Measurements from ENCODE around the gene SNRPA.
A peak's percentile ranks its signal among the peaks of the same experiment; 100 is the strongest.

SNRPA gene

DNA sequence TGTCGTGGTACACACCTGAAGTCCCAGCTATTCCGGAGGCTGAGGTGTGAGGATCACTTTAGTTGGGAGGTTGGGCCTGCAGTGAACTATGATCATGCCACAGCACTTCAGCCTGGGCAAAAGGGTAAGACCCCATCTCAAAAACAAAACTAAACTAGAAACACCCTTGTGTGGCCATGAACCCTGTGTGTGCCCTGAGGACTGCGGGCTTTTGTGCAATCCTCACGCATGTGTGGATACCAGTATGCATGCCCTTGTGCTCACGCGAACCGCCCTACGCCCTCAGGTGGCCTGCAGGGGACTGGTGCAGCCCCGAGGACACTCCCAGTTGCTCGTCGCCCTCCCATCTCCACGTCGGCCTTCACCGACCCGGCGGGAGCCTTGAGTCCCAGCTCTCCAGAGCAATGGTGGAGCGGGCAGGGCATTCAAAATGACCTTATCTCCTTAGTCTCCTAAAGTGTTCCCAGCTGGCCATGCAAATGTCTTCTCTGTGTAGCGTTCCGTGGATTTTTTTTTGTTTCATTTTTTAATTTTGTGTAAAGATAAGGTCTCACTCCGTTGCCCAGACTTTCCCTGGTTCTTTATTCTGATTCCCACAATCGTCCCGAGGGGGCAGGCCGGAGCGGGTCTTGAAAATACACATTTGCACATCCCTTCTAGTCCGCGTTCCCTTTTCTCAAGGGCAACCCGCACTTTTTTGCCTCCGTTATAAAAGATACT lies 47.1 kb downstream of the SNRPA start:
- DNase-seq (ENCODE audit: low read depth) = no peak
- H3K4me3 ChIP-seq (ENCODE audit: low read depth, low read length) = peak overlapping the region; percentile 60

DNA sequence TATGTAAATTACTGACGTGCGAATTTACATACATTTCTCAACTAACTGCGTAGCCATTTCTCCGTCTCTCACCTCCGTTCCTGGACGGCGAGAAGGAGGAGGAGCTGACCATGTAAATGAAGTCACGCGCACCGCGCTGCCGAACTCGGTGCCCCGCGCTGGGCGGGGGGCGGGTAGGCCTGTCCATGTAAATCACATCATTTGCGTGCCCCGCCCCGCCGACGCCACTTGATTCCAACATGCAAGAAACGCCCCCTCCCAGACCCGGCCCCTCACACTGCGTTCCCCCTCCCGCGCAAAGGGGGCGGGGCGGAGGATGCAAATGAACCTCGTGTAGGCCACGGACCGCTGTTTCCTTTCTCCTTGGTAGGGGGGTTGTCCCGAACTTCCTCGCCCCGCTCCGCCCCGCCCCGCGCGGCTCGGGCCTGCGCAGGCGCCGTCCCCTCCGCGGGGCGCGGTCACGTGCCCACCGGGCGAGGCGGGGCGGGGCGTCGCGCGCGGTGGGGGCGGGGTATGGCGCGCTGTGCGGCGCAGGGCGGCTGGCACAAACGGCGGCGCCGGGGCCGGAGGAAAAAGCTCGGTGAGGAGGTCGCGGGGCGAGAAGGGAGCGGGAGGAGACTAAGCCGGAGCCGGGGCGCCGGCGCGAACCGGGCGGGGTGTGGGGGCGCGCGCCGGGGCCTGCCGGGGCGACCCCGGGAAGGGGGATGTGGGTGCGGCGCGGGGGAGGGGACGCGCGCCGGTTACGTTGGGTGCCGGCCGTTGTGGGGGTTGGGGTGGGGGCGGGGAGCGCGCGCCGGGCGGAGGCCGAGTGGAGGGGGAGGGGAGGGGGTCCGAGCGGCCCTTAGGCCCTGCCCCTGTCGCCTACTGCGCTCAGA lies 47.9 kb downstream of the SNRPA start, which contains the start of gene EGLN2:
TSS of gene EGLN2 (plus strand) at position 509 of the 875 bp plus-strand sequence. CDS start 1,382 bp downstream, outside the sequence.
- peak within 1 kb of the TSS; percentile 91 for H3K4me3 ChIP-seq (ENCODE audit: low read depth, low read length)

DNA sequence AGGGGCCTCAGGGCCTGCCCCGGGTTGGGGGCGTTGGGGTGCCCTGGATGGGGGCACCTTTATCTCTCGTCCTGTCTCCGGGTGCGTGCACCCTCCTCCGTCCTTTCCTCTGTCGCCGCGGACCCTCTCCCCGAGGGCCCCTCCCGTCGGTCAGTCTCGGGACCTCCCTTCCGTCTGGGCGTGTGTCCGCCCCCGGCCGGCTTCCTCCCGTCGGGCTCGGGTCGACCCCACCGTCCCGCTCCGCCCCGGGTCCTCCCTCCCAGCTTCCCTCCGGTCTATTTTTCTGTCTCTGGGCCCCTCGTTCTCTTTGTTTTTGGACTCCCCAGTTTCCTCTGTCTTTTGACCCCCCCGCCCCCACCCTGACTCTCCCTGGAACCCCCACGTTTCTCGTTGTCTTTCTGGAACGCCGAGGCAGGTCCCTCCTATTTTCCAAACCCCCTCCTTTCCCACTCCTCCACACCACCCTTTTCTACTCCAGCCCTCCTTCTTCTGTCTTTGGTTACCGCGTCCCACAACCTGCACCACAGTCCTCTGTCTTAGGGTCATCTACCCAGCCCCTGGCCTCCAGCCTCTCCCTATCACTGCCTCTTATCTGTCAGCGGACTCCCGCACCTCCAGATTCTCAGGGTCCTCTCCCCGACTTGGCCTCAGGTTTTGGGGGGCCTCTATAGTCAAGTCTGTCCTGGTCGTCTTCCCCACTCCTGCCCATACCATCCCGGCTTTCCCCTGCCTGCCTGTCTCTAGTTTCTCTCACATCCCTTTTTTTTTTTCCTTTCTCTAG lies 48.7 kb downstream of the SNRPA start:
- H3K4me3 ChIP-seq (ENCODE audit: low read depth, low read length) = peak overlapping the region; percentile 91
- DNase-seq (ENCODE audit: low read depth) = no peak

More for the DNA sequence above, 47.9 kb downstream of the SNRPA start, which contains the start of gene EGLN2:
- peak; percentile 99 for DNase-seq (ENCODE audit: low read depth)

DNA sequence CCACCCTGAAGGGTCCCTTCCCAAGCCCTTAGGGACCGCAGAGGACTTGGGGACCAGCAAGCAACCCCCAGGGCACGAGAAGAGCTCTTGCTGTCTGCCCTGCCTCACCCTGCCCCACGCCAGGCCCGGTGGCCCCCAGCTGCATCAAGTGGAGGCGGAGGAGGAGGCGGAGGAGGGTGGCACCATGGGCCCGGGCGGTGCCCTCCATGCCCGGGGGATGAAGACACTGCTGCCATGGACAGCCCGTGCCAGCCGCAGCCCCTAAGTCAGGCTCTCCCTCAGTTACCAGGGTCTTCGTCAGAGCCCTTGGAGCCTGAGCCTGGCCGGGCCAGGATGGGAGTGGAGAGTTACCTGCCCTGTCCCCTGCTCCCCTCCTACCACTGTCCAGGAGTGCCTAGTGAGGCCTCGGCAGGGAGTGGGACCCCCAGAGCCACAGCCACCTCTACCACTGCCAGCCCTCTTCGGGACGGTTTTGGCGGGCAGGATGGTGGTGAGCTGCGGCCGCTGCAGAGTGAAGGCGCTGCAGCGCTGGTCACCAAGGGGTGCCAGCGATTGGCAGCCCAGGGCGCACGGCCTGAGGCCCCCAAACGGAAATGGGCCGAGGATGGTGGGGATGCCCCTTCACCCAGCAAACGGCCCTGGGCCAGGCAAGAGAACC lies 49.5 kb downstream of the SNRPA start:
- peak overlapping the region; percentile 91 for H3K4me3 ChIP-seq (ENCODE audit: low read depth, low read length)
- no peak for DNase-seq (ENCODE audit: low read depth)

DNA sequence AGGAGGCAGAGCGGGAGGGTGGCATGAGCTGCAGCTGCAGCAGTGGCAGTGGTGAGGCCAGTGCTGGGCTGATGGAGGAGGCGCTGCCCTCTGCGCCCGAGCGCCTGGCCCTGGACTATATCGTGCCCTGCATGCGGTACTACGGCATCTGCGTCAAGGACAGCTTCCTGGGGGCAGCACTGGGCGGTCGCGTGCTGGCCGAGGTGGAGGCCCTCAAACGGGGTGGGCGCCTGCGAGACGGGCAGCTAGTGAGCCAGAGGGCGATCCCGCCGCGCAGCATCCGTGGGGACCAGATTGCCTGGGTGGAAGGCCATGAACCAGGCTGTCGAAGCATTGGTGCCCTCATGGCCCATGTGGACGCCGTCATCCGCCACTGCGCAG lies 50.0 kb downstream of the SNRPA start:
- no peak for DNase-seq (ENCODE audit: low read depth)
- H3K4me3 ChIP-seq (ENCODE audit: low read depth, low read length) = peak overlapping the region; percentile 3

DNA sequence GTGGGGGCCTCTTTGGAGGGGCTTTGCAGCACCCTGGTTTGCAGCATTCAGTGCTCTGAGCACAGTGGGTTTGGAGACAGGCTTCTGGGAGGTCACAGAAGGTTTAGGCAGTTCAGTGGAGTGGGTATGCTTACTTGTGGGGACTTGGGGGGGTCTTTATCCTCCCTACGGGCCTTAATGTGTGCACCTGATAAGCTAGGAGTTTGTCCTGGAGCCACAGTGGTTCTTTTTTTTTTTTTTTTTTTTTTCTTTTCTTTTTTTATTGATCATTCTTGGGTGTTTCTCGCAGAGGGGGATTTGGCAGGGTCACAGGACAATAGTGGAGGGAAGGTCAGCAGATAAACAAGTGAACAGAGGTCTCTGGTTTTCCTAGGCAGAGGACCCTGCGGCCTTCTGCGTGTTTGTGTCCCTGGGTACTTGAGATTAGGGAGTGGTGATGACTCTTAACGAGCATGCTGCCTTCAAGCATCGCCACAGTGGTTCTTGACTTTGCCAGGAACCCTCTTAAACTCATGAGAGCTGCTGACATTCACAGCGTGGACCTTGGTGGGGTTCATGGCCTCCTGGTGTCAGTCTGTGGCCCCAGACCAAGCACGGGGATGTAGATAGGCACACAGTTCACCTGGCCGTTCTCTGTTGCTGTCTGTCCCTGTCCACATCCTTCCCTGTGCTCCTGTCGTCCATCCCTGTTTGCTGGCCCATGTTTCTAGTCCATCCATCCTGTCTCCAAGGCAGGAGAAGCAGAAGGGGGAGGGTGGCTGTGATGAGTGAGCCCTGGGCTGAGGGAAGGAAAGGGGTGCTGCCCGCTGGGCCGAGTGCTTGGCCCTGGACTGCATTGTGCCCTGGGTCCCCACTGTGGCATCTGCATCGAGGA lies 50.7 kb downstream of the SNRPA start:
- peak overlapping the region; percentile 11 for H3K4me3 ChIP-seq (ENCODE audit: low read depth, low read length)
- no peak for DNase-seq (ENCODE audit: low read depth)

DNA sequence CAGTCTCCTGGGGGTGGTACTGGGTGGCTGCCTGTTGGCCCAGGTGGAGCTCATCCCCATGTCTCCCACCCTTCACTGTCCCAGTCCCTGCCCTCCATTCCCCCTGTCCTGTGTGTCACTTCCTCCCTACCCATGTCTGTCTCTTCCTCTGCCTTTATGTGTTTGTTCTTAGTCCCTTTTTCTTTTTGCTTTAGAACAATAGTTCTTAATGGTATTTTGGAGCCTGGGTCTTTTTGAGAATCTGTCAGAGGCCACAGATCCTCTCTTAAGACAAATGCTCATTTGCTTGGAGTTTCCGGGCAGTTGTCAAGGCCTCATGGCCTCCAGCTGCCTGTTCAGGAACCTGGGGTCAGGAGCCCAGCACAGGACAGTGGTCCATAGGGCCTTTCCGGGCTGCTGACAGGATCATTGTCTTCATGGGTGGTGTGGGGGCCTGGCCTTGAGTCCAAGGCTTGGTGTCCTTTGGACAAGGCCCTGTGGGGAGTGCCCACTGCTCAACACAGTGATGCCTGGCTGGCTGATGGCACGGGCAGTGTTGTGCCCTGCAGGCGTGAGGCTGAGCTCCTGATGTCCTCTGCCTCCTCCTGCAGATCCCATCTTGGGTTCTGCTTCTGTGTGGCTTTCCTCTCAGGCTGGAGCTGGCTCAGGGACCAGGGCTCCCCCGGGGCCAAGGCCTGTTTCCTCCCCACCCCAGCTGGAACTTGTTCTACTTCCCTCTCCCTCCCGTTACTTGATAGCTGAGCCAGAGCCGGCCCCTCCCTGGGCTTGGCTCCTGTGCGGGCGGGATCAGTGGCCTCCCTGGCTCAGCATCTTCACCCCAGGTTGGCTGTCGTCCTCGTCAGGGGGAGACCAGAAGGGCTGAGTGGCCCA lies 51.5 kb downstream of the SNRPA start:
- peak overlapping the region; percentile 11 for H3K4me3 ChIP-seq (ENCODE audit: low read depth, low read length)
- DNase-seq (ENCODE audit: low read depth) = no peak

DNA sequence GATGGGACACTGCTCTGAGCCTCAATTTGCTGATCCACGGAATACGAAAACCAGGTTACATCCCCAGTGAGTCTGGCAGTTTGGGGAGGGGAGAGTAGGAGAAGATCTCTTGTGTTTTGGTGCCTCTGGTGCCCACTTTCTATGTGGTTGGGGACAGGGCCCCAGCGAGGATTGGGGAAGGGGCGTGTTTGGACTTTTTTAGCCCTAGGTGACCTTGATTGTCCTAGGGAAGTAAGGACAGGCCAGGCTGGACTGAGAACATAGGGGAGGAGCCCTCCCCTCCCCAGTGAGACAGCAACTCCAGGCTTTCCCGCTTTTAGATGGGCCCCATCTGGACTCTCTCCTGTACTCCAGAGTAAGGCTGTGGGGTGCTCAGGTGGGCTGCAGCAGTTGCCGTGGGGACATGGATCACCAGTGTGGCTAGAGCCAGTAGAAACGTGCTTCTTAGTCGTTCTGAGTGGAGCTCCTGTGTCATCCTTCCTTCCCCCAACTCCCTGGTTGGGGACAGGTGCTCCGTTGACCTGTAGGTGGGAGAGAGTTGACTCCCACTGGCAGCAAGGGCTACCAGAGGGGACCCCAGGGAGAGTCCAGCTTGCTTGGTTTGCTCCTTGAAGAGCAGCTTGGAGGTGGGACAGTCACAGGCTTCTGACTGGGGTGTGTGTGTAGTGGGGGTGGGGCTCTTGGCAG lies 52.3 kb downstream of the SNRPA start:
- H3K4me3 ChIP-seq (ENCODE audit: low read depth, low read length) = no peak overlapping the region
- no peak for DNase-seq (ENCODE audit: low read depth)

DNA sequence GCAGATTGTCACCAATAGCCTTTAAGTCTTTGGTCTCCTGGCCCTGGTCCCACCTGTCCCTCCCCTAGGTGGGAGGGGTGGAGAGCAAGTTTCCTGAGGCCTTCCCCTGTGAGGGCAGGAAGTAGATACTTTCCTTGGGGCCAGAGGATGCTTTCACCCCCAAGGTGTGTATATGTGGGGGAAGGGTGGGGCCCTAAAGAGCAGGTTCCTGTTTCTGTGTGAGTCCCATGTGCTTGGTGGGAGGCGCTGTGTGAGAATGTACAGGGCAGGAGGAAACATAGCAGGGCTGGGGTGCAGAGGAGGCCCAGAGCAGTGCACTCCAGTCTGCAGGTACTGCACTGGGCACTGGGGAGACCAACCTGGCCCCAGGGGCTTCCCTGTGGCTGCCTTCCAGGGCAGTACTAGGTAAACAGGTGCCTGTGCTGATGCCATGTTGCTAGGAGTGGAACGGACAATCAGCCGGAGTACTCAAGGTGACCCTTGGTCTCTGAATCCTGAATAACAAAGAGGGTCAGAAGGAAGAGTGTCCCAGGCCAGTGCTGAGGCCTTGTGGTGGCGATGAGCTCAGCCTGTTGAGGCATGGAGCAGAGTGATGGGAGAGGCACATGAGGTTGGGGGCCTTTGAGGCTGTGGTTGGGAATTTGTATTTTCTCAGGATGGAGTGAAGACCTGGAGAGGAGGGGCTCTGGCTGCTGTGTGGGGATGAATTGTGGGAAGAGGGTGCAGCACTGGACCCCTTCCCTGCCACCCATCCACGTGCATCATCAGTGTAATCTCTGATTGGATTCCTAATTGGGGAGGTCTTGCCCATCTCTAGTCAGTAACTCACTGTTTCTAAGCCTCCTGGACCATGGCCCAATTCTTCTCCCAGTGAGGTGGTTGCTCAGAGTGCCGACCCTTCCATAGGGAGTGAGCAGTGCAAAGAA lies 53.1 kb downstream of the SNRPA start:
- no peak overlapping the region for H3K4me3 ChIP-seq (ENCODE audit: low read depth, low read length)

DNA sequence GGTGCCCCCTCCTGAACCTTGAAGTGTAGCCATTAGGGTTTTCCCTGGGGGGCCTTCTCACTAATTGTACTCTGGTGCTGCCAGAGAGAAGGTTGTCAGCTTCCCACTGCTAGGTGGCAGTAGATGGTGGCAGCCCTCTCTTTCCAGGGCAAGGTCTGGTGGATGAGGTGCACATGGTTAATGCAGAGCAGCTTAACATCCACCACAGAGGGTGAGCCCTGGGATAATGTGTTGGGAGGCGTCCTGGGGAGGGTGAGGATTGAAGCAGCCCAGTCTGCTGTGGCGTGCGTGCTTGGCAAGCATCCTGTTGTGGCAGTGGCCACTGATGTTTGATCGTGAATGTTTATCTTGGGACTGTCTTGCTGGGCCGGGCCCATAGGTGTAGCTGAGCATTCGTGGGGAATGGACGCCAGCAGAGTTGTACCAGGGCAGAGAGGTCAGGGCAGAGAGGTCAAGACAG lies 53.8 kb downstream of the SNRPA start:
- H3K4me3 ChIP-seq (ENCODE audit: low read depth, low read length) = no peak overlapping the region
- no peak for DNase-seq (ENCODE audit: low read depth)

More for the DNA sequence above, 53.1 kb downstream of the SNRPA start:
- no peak for DNase-seq (ENCODE audit: low read depth)

DNA sequence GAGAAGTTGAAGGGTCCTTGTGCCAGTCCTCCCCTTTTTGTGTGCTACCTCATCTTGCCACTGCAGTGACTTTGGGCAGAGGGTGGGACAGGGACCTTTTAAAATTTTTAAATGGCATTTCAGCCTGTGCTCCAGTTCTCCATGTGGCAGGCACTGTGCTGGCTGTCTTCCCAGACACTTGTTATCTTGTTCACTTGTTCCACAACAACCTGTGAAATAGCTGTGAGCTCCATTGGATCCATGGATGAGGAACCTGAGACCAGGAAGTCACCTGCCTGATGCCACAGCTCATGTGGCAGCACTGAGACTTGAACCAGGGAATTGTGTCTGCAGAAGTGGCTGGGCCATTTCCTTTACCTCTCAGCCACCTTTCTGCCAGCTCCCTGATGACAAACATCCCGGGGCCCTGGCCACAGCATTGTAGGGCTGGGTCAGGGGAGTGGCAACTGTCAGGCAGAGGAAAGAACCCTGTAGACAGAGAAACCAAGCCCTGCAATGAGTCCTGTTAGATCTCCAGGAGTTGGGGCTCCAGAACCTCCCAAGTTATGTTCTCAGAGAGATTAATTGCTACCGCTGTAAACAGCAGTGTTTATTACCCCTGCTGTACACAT lies 54.4 kb downstream of the SNRPA start:
- H3K4me3 ChIP-seq (ENCODE audit: low read depth, low read length) = no peak overlapping the region

DNA sequence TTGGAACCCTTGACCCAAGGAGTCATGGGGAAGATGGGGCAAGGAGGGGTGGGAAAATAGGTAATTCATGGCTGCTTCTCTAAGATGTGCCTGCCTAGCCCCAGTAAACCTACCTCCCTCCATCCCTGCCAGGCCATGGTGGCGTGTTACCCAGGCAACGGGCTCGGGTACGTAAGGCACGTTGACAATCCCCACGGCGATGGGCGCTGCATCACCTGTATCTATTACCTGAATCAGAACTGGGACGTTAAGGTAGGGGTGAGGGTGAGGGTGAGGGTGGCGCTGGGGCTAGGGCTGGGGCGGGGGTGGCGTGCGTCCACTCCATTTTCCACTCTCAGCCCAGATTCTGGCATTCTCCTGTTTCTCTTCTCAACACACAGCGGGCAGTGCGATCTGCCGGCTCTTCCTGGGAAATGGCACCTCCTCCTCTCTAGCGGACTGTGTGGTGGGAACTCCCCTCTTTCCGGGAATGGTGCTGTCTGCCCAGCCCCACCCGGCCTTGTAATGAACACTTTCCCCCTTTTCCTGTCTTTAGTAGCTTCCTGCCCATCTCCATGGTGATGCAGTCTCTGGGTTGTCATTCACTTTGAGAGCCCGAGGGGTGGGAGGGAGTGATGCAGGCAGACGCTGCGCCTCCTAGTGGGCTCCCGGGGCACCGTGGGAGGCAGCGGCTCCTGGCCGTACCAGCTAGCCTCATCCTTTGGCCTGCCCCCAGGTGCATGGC lies 55.6 kb downstream of the SNRPA start:
- peak overlapping the region; percentile 5 for H3K4me3 ChIP-seq (ENCODE audit: low read depth, low read length)
- peak; percentile 96 for DNase-seq (ENCODE audit: low read depth)

More for the DNA sequence above, 54.4 kb downstream of the SNRPA start:
- DNase-seq (ENCODE audit: low read depth) = no peak

DNA sequence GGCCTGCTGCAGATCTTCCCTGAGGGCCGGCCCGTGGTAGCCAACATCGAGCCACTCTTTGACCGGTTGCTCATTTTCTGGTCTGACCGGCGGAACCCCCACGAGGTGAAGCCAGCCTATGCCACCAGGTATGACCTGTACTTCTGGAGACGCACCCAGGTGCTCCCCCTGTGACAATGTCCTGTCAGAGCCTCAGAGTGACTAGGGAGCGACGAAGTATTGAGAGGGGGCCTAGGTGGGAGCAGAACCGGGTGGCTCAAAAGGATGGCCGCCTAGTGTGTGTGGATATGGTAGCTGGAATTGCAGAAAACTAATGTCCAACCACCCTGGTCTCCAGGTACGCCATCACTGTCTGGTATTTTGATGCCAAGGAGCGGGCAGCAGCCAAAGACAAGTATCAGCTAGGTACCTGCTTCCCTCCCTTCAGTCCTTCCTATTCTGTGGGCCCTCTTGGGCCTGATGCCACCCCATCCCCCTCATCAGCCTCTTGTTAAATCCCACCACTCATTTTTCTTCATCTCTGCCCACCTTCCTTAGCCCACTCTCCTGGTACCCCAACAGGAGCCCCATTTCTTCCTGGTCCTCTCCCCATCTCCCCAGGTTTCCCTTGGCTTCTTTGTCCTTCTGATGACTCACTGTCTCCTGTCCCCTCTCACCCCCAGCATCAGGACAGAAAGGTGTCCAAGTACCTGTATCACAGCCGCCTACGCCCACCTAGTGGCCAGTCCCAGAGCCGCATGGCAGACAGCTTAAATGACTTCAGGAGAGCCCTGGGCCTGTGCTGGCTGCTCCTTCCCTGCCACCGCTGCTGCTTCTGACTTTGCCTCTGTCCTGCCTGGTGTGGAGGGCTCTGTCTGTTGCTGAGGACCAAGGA lies 56.4 kb downstream of the SNRPA start:
- H3K4me3 ChIP-seq (ENCODE audit: low read depth, low read length) = no peak overlapping the region
- no peak for DNase-seq (ENCODE audit: low read depth)

DNA sequence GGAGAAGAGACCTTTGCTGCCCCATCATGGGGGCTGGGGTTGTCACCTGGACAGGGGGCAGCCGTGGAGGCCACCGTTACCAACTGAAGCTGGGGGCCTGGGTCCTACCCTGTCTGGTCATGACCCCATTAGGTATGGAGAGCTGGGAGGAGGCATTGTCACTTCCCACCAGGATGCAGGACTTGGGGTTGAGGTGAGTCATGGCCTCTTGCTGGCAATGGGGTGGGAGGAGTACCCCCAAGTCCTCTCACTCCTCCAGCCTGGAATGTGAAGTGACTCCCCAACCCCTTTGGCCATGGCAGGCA lies 57.0 kb downstream of the SNRPA start:
- DNase-seq (ENCODE audit: low read depth) = no peak
- no peak overlapping the region for H3K4me3 ChIP-seq (ENCODE audit: low read depth, low read length)
